GM23338 (cell line): ENCODE measurements around the gene TNFSF4. TPM values are rescaled to one million over a fixed set of nuclear protein-coding genes. Genes with fewer than 3 reads are reported as not detected.

Experiments used
- ATAC-seq: fragments of 200-7000 bp; cut with Tn5 transposase; 3 replicates; pipeline ENCODE4 v1.9.1; 2020
- DNase-seq: peaks from one replicate; pipeline ENCODE4 v3.0.0-alpha.2; 2015; ENCODE audit warnings: low spot score
- H2AFZ ChIP-seq: fragments of 200-600 bp; sonication (generic); 2 replicates; pipeline ENCODE4 v1.8.0; 2016; ENCODE audit warnings: antibody characterized with exemption, mild to moderate bottlenecking, moderate library complexity
- H3F3A ChIP-seq: fragments of 200-600 bp; sonication (generic); replicated peaks from 2 replicates; pipeline ENCODE4 v1.8.0; 2017; ENCODE audit warnings: antibody characterized with exemption, mixed run types, low read depth
- H3K27ac ChIP-seq: fragments of 200-600 bp; sonication (generic); 2 replicates; pipeline ENCODE4 v1.6.1; 2016; ENCODE audit warnings: low read depth
- H3K27me3 ChIP-seq: fragments of 200-600 bp; sonication (generic); 2 replicates; pipeline ENCODE4 v1.8.0; 2016; ENCODE audit warnings: mild to moderate bottlenecking, mixed run types, moderate library complexity; ENCODE audit not compliant: insufficient read depth
- H3K36me3 ChIP-seq: fragments of 200-600 bp; sonication (generic); 2 replicates; pipeline ENCODE4 v1.8.0; 2016; ENCODE audit warnings: mild to moderate bottlenecking; ENCODE audit not compliant: insufficient read depth
- H3K4me1 ChIP-seq: fragments of 200-600 bp; sonication (generic); 2 replicates; pipeline ENCODE4 v1.8.0; 2016; ENCODE audit warnings: mild to moderate bottlenecking, moderate library complexity; ENCODE audit not compliant: insufficient read depth
- H3K4me2 ChIP-seq: fragments of 200-600 bp; sonication (generic); 2 replicates; pipeline ENCODE4 v1.7.1; 2017; ENCODE audit warnings: mixed run types
- H3K4me3 ChIP-seq: fragments of 200-600 bp; sonication (generic); 2 replicates; pipeline ENCODE4 v1.6.1; 2016; ENCODE audit warnings: mixed run types
- H3K79me2 ChIP-seq: fragments of 200-600 bp; sonication (generic); replicated peaks from 2 replicates; pipeline ENCODE4 v1.8.0; 2017; ENCODE audit warnings: mild to moderate bottlenecking; ENCODE audit not compliant: insufficient read depth
- H3K9me2 ChIP-seq: fragments of 200-600 bp; sonication (generic); 2 replicates; pipeline ENCODE4 v1.8.0; 2017; ENCODE audit not compliant: insufficient read depth
- H4K20me1 ChIP-seq: fragments of 200-600 bp; sonication (generic); replicated peaks from 2 replicates; pipeline ENCODE4 v1.8.0; 2017; ENCODE audit warnings: mild to moderate bottlenecking; ENCODE audit not compliant: insufficient read depth
- H3K27ac Mint-ChIP-seq: 2 replicates; pipeline ENCODE4 v1.8.0; 2020; ENCODE audit warnings: inconsistent platforms, mild to moderate bottlenecking, moderate library complexity, mixed read lengths
- H3K27me3 Mint-ChIP-seq: 3 replicates; pipeline ENCODE4 v1.8.0; 2022; ENCODE audit warnings: low read depth, mild to moderate bottlenecking, moderate library complexity, mixed read lengths, inconsistent platforms; ENCODE audit not compliant: insufficient read depth, poor library complexity
- H3K36me3 Mint-ChIP-seq: 3 replicates; pipeline ENCODE4 v1.8.0; 2021; ENCODE audit warnings: low read depth, mild to moderate bottlenecking, inconsistent platforms, moderate library complexity, mixed read lengths
- H3K4me1 Mint-ChIP-seq: 3 replicates; pipeline ENCODE4 v1.8.0; 2020; ENCODE audit warnings: mild to moderate bottlenecking, inconsistent platforms, mixed read lengths
- H3K4me3 Mint-ChIP-seq: 3 replicates; pipeline ENCODE4 v1.8.0; 2021; ENCODE audit warnings: moderate library complexity, mild to moderate bottlenecking, inconsistent platforms, mixed read lengths
- H3K9me3 Mint-ChIP-seq: 3 replicates; pipeline ENCODE4 v1.8.0; 2020; ENCODE audit warnings: moderate library complexity, mild to moderate bottlenecking, inconsistent platforms, mixed read lengths
- CTCF ChIP-seq, 2 experiments: fragments of 200-600 bp in 1 of 2; sonication (generic) in 1 of 2; conservative IDR thresholded peaks; 2 replicates each; pipeline versions ENCODE4 v1.5.1 to v1.6.1; 2016 to 2017; ENCODE audit warnings: antibody characterized with exemption in 2 of 2, low read depth in 2 of 2, mild to moderate bottlenecking in 2 of 2, moderate library complexity in 1 of 2
- ETS1 ChIP-seq: IDR thresholded peaks from 2 replicates; pipeline ENCODE4 v1.6.1; 2016; ENCODE audit warnings: antibody characterized with exemption
- EZH2 ChIP-seq: fragments of 200-600 bp; sonication (generic); IDR thresholded peaks from one replicate; pipeline ENCODE4 v1.8.0; 2017; ENCODE audit warnings: antibody characterized with exemption, mild to moderate bottlenecking, low read depth; ENCODE audit not compliant: unreplicated experiment
- EZH2phosphoT487 ChIP-seq: fragments of 200-600 bp; sonication (generic); IDR thresholded peaks from one replicate; pipeline ENCODE4 v1.8.1; 2018; ENCODE audit warnings: antibody characterized with exemption; ENCODE audit not compliant: unreplicated experiment
- JUNB ChIP-seq: IDR thresholded peaks from one replicate; pipeline ENCODE4 v1.6.1; 2016; ENCODE audit warnings: antibody characterized with exemption; ENCODE audit not compliant: unreplicated experiment
- NANOG ChIP-seq: IDR thresholded peaks from 2 replicates; pipeline ENCODE4 v1.6.1; 2016; ENCODE audit warnings: antibody characterized with exemption, borderline replicate concordance
- REST ChIP-seq: IDR thresholded peaks from one replicate; pipeline ENCODE4 v1.6.1; 2018; ENCODE audit warnings: antibody characterized with exemption; ENCODE audit not compliant: unreplicated experiment
- STAT1 ChIP-seq: IDR thresholded peaks from one replicate; pipeline ENCODE4 v1.6.1; 2016; ENCODE audit warnings: antibody characterized with exemption; ENCODE audit not compliant: unreplicated experiment
- ZNF114 ChIP-seq: fragments of 250-450 bp; sonication (Bioruptor Pico); IDR thresholded peaks from 2 replicates; pipeline ENCODE4 v1.5.0; 2020; ENCODE audit warnings: mild to moderate bottlenecking, moderate library complexity
- ZNF462 ChIP-seq: fragments of 250-450 bp; sonication (Bioruptor Pico); IDR thresholded peaks from 2 replicates; pipeline ENCODE4 v1.5.0; 2020; ENCODE audit warnings: mild to moderate bottlenecking, moderate library complexity
- polyA plus RNA-seq: library from polyadenylated mRNA; unstranded; fragments of >200 nt; fragmentation: Nextera tagmentation; extraction: Ambion mirVana; gene quantifications from 2 replicates; pipeline ENCODE4 v1.2.1, GENCODE V29; 2016
- total RNA-seq: library from RNA; depleted of rRNA; stranded (reverse); fragments of >200 nt; shearing (Covaris generic); gene quantifications from 2 replicates; pipeline ENCODE4 v1.2.3, GENCODE V29; 2014

Gene TNFSF4
- total and polyA plus RNA-seq, 2 experiments from 2014 or later = 0.55 to 1.5 TPM

GRCh38 chr1:173213665-173214064 lies 6.5 kb upstream of the TNFSF4 start (continued):
- TF ChIP-seq ZNF462 = no peak
- TF ChIP-seq CTCF (conservative IDR thresholded peaks at IDR 0.05; ENCODE audit: low read depth in 2 of 2) = 0 out of 4 replicates have a peak, but pooled peaks of 1 of the 2 experiments have one; percentile 24

- Histone ChIP-seq H3K9me2 (peaks cover 3% of the 10 kb centered on the region; the same call in 1 of the 2 replicates), H3K27me3 (peaks cover 55% of the 10 kb centered on the region), H3K27ac (no peak overlapping the region), H3K36me3 (no peaks in the 10 kb centered on the region), H3F3A (no peaks in the 10 kb centered on the region), H3K4me2 (no peak overlapping the region), H3K79me2 (no peaks in the 10 kb centered on the region), H2AFZ (no peak overlapping the region), H3K4me1 (no peaks in the 10 kb centered on the region), H4K20me1 (peaks cover 6% of the 10 kb centered on the region; the same call in 1 of the 2 replicates), H3K4me3 (no peak overlapping the region)
- Mint-ChIP-seq H3K9me3 (no peaks in the 10 kb centered on the region), H3K36me3 (no peaks in the 10 kb centered on the region), H3K4me1 (peaks cover 10% of the 10 kb centered on the region), H3K27ac (no peak overlapping the region), H3K27me3 (peaks cover 21% of the 10 kb centered on the region), H3K4me3 (no peak overlapping the region)
- ATAC-seq (no peak), DNase-seq (no peak)
- TF ChIP-seq ETS1 (no peak), REST (no peak), EZH2phosphoT487 (no peak), ZNF114 (no peak), NANOG (no peak), EZH2 (no peak), JUNB (no peak), STAT1 (no peak)
Observed at GRCh38 chr1:173212952-173213491, 5.9 kb upstream of the TNFSF4 start.
